CD1c-positive myeloid dendritic cell (primary cell): ENCODE measurements around the gene SPOUT1.
A peak's percentile ranks its signal among the peaks of the same experiment; 100 is the strongest.
"Not testable (repeated sequence)": the region's sequence is repeated elsewhere in the genome, so short reads cannot be mapped to it uniquely, and the experiment has no call there.

ENCODE experiments used
- DNase-seq: peaks from one replicate; pipeline ENCODE4 v3.0.0-alpha.2; 2016; ENCODE audit errors: extremely low spot score

The SPOUT1 gene

GRCh38 chr9:128809831-128810230, 19.8 kb downstream of the SPOUT1 start:
- no peak for DNase-seq

GRCh38 chr9:128809036-128809599, 20.5 kb downstream of the SPOUT1 start:
- DNase-seq = no peak

- DNase-seq = no peak
Observed at GRCh38 chr9:128808543-128808942, 21.1 kb downstream of the SPOUT1 start.

- DNase-seq = no peak
Observed at GRCh38 chr9:128807827-128808226, 21.8 kb downstream of the SPOUT1 start.

GRCh38 chr9:128805661-128806060, 23.9 kb downstream of the SPOUT1 start:
- DNase-seq = no peak

GRCh38 chr9:128802482-128802881, 27.1 kb downstream of the SPOUT1 start:
- DNase-seq = no peak

GRCh38 chr9:128800061-128800460, 29.5 kb downstream of the SPOUT1 start:
- no peak for DNase-seq

- no peak for DNase-seq
Observed at GRCh38 chr9:128798896-128799295, 30.7 kb downstream of the SPOUT1 start.

- not testable (repeated sequence) for DNase-seq
Observed at GRCh38 chr9:128794961-128795360, 34.6 kb downstream of the SPOUT1 start.

- no peak for DNase-seq
Observed at GRCh38 chr9:128792978-128793686, 36.5 kb downstream of the SPOUT1 start.

GRCh38 chr9:128792134-128792533, 37.5 kb downstream of the SPOUT1 start:
- no peak for DNase-seq

GRCh38 chr9:128790536-128790935, 39.1 kb downstream of the SPOUT1 start:
- DNase-seq = no peak

GRCh38 chr9:128788445-128788844, 41.1 kb downstream of the SPOUT1 start:
- no peak for DNase-seq

- DNase-seq = no peak
Observed at GRCh38 chr9:128787659-128788058, 41.9 kb downstream of the SPOUT1 start.

- DNase-seq = peak; percentile 91
Observed at GRCh38 chr9:128786681-128787601, 42.7 kb downstream of the SPOUT1 start, which contains the start of gene TBC1D13. TBC1D13 (plus strand) TSS chr9:128787253; CDS start chr9:128787354, 101 bp downstream.

- no peak for DNase-seq
Observed at GRCh38 chr9:128785427-128785826, 44.2 kb downstream of the SPOUT1 start.

- DNase-seq = no peak
Observed at GRCh38 chr9:128782669-128783068, 46.9 kb downstream of the SPOUT1 start.

GRCh38 chr9:128781187-128782070, 48.2 kb downstream of the SPOUT1 start:
- DNase-seq = peak; percentile 37

- not testable (repeated sequence) for DNase-seq
Observed at GRCh38 chr9:128780093-128780492, 49.5 kb downstream of the SPOUT1 start.

GRCh38 chr9:128774804-128775203, 54.8 kb downstream of the SPOUT1 start:
- DNase-seq = no peak

GRCh38 chr9:128773049-128773448, 56.5 kb downstream of the SPOUT1 start:
- DNase-seq = no peak
